GM12878 (cell line): ENCODE results near the gene ZSCAN9. TPM values are rescaled to one million over a fixed set of nuclear protein-coding genes. Genes with fewer than 3 reads are reported as not detected.

Experiments
- CREM ChIP-seq: IDR thresholded peaks from 2 replicates; pipeline ENCODE4 v1.6.1; 2014; ENCODE audit warnings: antibody characterized with exemption, low read depth
- DPF2 ChIP-seq: fragments of 450-650 bp; IDR thresholded peaks from 2 replicates; pipeline ENCODE4 v1.6.1; 2017; ENCODE audit warnings: mild to moderate bottlenecking
- E2F8 ChIP-seq: fragments of 450-650 bp; IDR thresholded peaks from 2 replicates; pipeline ENCODE4 v1.6.1; 2018; ENCODE audit warnings: mild to moderate bottlenecking, low read depth, moderate library complexity; ENCODE audit not compliant: partially characterized antibody
- E4F1 ChIP-seq: fragments of 450-650 bp; IDR thresholded peaks from 2 replicates; pipeline ENCODE4 v1.6.1; 2018; ENCODE audit warnings: borderline replicate concordance, mild to moderate bottlenecking; ENCODE audit not compliant: partially characterized antibody
- EZH2 ChIP-seq: IDR thresholded peaks from 2 replicates; pipeline ENCODE4 v1.6.1; 2012; ENCODE audit warnings: low read depth, mild to moderate bottlenecking, control low read depth, inconsistent platforms, low read length, borderline replicate concordance; ENCODE audit not compliant: control insufficient read depth
- IRF4 ChIP-seq: IDR thresholded peaks from 2 replicates; pipeline ENCODE4 v1.6.1; 2011; ENCODE audit warnings: low read depth, low read length
- MLLT1 ChIP-seq: fragments of 450-650 bp; IDR thresholded peaks from 2 replicates; pipeline ENCODE4 v1.6.1; 2016; ENCODE audit warnings: mild to moderate bottlenecking
- NFXL1 ChIP-seq: fragments of 450-650 bp; IDR thresholded peaks from 2 replicates; pipeline ENCODE4 v1.6.1; 2017; ENCODE audit warnings: antibody characterized with exemption, mild to moderate bottlenecking, borderline replicate concordance
- NFYB ChIP-seq: IDR thresholded peaks from 2 replicates; pipeline ENCODE4 v1.6.1; 2011; ENCODE audit warnings: low read depth, mild to moderate bottlenecking, low read length, improper control_type of control experiment, moderate library complexity; ENCODE audit not compliant: insufficient read depth
- NR2F1 ChIP-seq: fragments of 450-650 bp; conservative IDR thresholded peaks from 2 replicates; pipeline ENCODE4 v1.6.1; 2017; ENCODE audit warnings: mild to moderate bottlenecking
- PAX5 ChIP-seq: IDR thresholded peaks from 2 replicates; pipeline ENCODE4 v1.6.1; 2011; ENCODE audit warnings: low read depth, low read length, borderline replicate concordance
- RCOR1 ChIP-seq: conservative IDR thresholded peaks from 2 replicates; pipeline ENCODE4 v1.6.1; 2012; ENCODE audit warnings: low read depth, low read length, improper control_type of control experiment
- RELB ChIP-seq: fragments of 450-650 bp; IDR thresholded peaks from 2 replicates; pipeline ENCODE4 v1.6.1; 2017; ENCODE audit warnings: low read depth, mild to moderate bottlenecking, moderate library complexity
- SMAD1 ChIP-seq: fragments of 450-650 bp; IDR thresholded peaks from 2 replicates; pipeline ENCODE4 v1.6.1; 2018; ENCODE audit warnings: mild to moderate bottlenecking, low read depth; ENCODE audit not compliant: partially characterized antibody
- SRF ChIP-seq, 2 experiments: IDR thresholded peaks; 2 replicates each; pipeline ENCODE4 v1.6.1; 2011; ENCODE audit warnings: low read depth in 2 of 2, low read length in 2 of 2, mild to moderate bottlenecking in 1 of 2, moderate library complexity in 1 of 2
- SUZ12 ChIP-seq: fragments of 200-600 bp; sonication (generic); IDR thresholded peaks from one replicate; pipeline ENCODE4 v1.6.1; 2018; ENCODE audit warnings: antibody characterized with exemption, mild to moderate bottlenecking; ENCODE audit not compliant: unreplicated experiment
- TARDBP ChIP-seq: IDR thresholded peaks from 2 replicates; pipeline ENCODE4 v1.6.1; 2016; ENCODE audit warnings: borderline replicate concordance
- TBL1XR1 ChIP-seq: IDR thresholded peaks from 2 replicates; pipeline ENCODE4 v1.6.1; 2012; ENCODE audit warnings: low read depth, low read length, improper control_type of control experiment
- WRNIP1 ChIP-seq: IDR thresholded peaks from 2 replicates; pipeline ENCODE4 v1.6.1; 2011; ENCODE audit warnings: low read depth, low read length, improper control_type of control experiment, borderline replicate concordance
- ZNF217 ChIP-seq: fragments of 450-650 bp; IDR thresholded peaks from 2 replicates; pipeline ENCODE4 v1.6.1; 2017; ENCODE audit warnings: antibody characterized with exemption, mild to moderate bottlenecking
- ZNF384 ChIP-seq: IDR thresholded peaks from 2 replicates; pipeline ENCODE4 v1.6.1; 2012; ENCODE audit warnings: low read depth, mild to moderate bottlenecking, low read length, improper control_type of control experiment, borderline replicate concordance
- ZSCAN29 ChIP-seq: fragments of 450-650 bp; IDR thresholded peaks from 2 replicates; pipeline ENCODE4 v1.6.1; 2017; ENCODE audit warnings: mild to moderate bottlenecking, moderate library complexity
- polyA plus RNA-seq, 11 experiments: library from polyadenylated mRNA; depleted of rRNA in 4 of 11; unstranded in 6 of 11; stranded (reverse) in 5 of 11; fragments of >200 nt; fragmentation: Nextera tagmentation in 4 of 11; fragmentation: Illumina TruSeq in 1 of 11; extraction: Ambion mirVana in 4 of 11; extraction: Trizol in 1 of 11; gene quantifications; 1 replicate in 1 of 11; 2 replicates in 10 of 11; pipeline versions ENCODE4 v1.2.1 to v1.2.3, GENCODE V29; 2011 to 2016; ENCODE audit warnings: inconsistent platforms in 2 of 11, missing spikeins in 2 of 11, low read depth in 1 of 11
- total RNA-seq, 4 experiments: library from RNA; depleted of rRNA in 3 of 4; stranded (reverse); fragments of >200 nt in 3 of 4; fragmentation: Illumina TruSeq in 1 of 4; extraction: Trizol in 1 of 4; gene quantifications; 2 replicates each; pipeline versions ENCODE4 v1.2.1 to v1.2.3, GENCODE V29; 2013 to 2021

ZSCAN9 gene
- total and polyA plus RNA-seq, 10 of the 15 experiments (the other 5 are each of a cell fraction or from before 2014, with no cell fraction given), result 8.1 to 28.7 (median 17.4) TPM

GRCh38 chr6:28225056-28225834 lies at the start of gene ZSCAN9 (continued):
- TF ChIP-seq MLLT1, result peak; percentile 81
- peak; percentile 88 for TF ChIP-seq E2F8
- TF ChIP-seq NR2F1, result peak; percentile 56; the same call in 1 of the 2 replicates
- peak; percentile 77 for TF ChIP-seq IRF4
- no peak for TF ChIP-seq NFXL1
- no peak for TF ChIP-seq NFYB
- peak; percentile 90; the same call in 1 of the 2 replicates for TF ChIP-seq WRNIP1
- TF ChIP-seq ZNF384, result no peak
- no peak for TF ChIP-seq SUZ12
- TF ChIP-seq E4F1, result no peak
- peak; percentile 76 for TF ChIP-seq CREM
- TF ChIP-seq RELB, result peak; percentile 84
- no peak for TF ChIP-seq ZSCAN29
- no peak for TF ChIP-seq EZH2
- peak; percentile 73 for TF ChIP-seq TARDBP
- peak; percentile 76 for TF ChIP-seq TBL1XR1
- 0 out of 2 replicates have a peak, but pooled peaks have one; percentile 44 for TF ChIP-seq DPF2
- peak; percentile 72; the same call in 1 of the 2 replicates for TF ChIP-seq PAX5
- TF ChIP-seq SMAD1, result no peak
- no peak for TF ChIP-seq ZNF217
- peak; percentile 78; the same call in 1 of the 2 replicates for TF ChIP-seq RCOR1
- TF ChIP-seq SRF (IDR thresholded peaks at IDR 0.05; ENCODE audit: low read depth in 2 of 2, low read length in 2 of 2), result peak in 1 of 2 experiments; percentile 65; a peak in 1 of 4 replicates
